ENCODE measurements around the gene VPS16. TPM values are rescaled to one million over a fixed set of nuclear protein-coding genes. Genes with fewer than 3 reads are reported as not detected.

Gene VPS16
- total and polyA plus RNA-seq, 2 of the 13 experiments (the other 11 are each of a cell fraction or from before 2014, with no cell fraction given), result 34.2 to 35.4 TPM

DNA sequence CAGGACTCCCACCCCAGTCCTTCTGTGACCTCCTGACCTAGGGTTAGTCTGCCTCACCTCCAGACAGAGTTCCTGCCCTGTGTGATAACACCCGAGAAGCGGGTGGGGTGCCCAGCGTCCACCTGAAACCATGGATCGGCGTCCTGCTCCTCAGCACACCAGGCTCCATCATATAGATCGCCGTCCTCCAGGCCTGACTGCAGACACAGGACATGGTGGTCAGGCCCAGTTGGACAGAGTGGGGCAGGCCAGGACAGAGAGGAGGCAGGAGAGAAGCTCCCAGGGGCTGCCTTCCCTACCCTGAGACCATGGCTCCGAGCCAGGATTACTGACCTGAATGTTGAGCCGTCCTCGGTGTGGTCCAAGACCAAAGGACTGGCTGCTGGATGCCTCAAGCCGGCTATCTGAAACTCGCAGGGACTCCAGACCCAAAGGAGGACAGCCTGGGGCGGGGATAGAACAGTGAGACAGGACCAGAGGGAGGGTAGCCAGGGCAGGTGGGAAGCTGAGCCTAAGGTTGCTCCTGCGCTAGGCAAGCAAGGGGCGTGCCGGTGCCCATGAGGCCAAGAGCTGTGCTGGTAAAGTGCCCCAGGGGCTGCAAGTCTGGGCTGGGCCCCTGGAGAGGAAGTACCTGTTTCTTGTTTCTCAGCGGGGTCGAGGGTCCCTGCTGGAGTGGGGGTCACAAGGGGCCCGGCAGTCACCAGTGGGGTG lies 42.3 kb upstream of the VPS16 start (continued):
- TF ChIP-seq ZNF646 (CRISPR knock-in tag; IDR thresholded peaks at IDR 0.05) (no peak), SRSF9 (IDR thresholded peaks at IDR 0.05; ENCODE audit: borderline replicate concordance, insufficient read depth, low read depth, low read length, poor library complexity, severe bottlenecking) (no peak), SMARCE1 (IDR thresholded peaks at IDR 0.05; ENCODE audit: borderline replicate concordance) (no peak), ZFAT (CRISPR knock-in tag; conservative IDR thresholded peaks at IDR 0.05) (no peak), ZNF773 (CRISPR knock-in tag; IDR thresholded peaks at IDR 0.05; ENCODE audit: borderline replicate concordance) (no peak), ETS1 (CRISPR knock-in tag; IDR thresholded peaks at IDR 0.05) (no peak)
- TF ChIP-seq, protein P1, sequence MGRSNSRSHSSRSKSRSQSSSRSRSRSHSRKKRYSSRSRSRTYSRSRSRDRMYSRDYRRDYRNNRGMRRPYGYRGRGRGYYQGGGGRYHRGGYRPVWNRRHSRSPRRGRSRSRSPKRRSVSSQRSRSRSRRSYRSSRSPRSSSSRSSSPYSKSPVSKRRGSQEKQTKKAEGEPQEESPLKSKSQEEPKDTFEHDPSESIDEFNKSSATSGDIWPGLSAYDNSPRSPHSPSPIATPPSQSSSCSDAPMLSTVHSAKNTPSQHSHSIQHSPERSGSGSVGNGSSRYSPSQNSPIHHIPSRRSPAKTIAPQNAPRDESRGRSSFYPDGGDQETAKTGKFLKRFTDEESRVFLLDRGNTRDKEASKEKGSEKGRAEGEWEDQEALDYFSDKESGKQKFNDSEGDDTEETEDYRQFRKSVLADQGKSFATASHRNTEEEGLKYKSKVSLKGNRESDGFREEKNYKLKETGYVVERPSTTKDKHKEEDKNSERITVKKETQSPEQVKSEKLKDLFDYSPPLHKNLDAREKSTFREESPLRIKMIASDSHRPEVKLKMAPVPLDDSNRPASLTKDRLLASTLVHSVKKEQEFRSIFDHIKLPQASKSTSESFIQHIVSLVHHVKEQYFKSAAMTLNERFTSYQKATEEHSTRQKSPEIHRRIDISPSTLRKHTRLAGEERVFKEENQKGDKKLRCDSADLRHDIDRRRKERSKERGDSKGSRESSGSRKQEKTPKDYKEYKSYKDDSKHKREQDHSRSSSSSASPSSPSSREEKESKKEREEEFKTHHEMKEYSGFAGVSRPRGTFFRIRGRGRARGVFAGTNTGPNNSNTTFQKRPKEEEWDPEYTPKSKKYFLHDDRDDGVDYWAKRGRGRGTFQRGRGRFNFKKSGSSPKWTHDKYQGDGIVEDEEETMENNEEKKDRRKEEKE (IDR thresholded peaks at IDR 0.05), result no peak

Measured in HepG2 (cell line).